GM18907 (cell line): Measurements from ENCODE around the gene MSANTD4.
A peak's percentile ranks its signal among the peaks of the same experiment; 100 is the strongest.
"Not testable (repeated sequence)": the region's sequence is repeated elsewhere in the genome, so short reads cannot be mapped to it uniquely, and the experiment has no call there.

Experiments used
- ATAC-seq: cut with Tn5 transposase; IDR thresholded peaks from one replicate; pipeline ENCODE4 v1.9.1; 2021; ENCODE audit warnings: mild to moderate bottlenecking, moderate library complexity; ENCODE audit not compliant: unreplicated experiment

Gene MSANTD4

GRCh38 chr11:106021967-106022794, at the start of gene MSANTD4:
Gene MSANTD4 (minus strand): TSS chr11:106022240. CDS start chr11:106010917, 11,323 bp downstream.
- peak; percentile 99 for ATAC-seq

- no peak for ATAC-seq
These were observed 48.6 kb upstream of the MSANTD4 start for GRCh38 chr11:106070606-106071005.

- peak; percentile 65 for ATAC-seq
These were observed 41.0 kb upstream of the MSANTD4 start for GRCh38 chr11:106063009-106063408.

- ATAC-seq, result peak; percentile 52
These were observed 40.2 kb upstream of the MSANTD4 start for GRCh38 chr11:106061954-106062949.

- ATAC-seq, result peak; percentile 54
These were observed 39.3 kb upstream of the MSANTD4 start for GRCh38 chr11:106061249-106061784.

GRCh38 chr11:106059617-106060016, 37.6 kb upstream of the MSANTD4 start:
- no peak for ATAC-seq

GRCh38 chr11:106058377-106058776, 36.3 kb upstream of the MSANTD4 start:
- ATAC-seq, result not testable (repeated sequence)

- no peak for ATAC-seq
These were observed 29.1 kb upstream of the MSANTD4 start for GRCh38 chr11:106051103-106051502.

- ATAC-seq, result no peak
These were observed 27.9 kb upstream of the MSANTD4 start for GRCh38 chr11:106049727-106050476.

GRCh38 chr11:106047631-106048030, 25.6 kb upstream of the MSANTD4 start:
- ATAC-seq, result no peak

GRCh38 chr11:106043540-106043939, 21.5 kb upstream of the MSANTD4 start:
- ATAC-seq, result no peak

- ATAC-seq, result no peak
These were observed 10.8 kb upstream of the MSANTD4 start for GRCh38 chr11:106032861-106033260.

- no peak for ATAC-seq
These were observed 9.9 kb upstream of the MSANTD4 start for GRCh38 chr11:106031936-106032335.

- ATAC-seq, result no peak
These were observed 9.3 kb upstream of the MSANTD4 start for GRCh38 chr11:106031202-106031810.

- no peak for ATAC-seq
These were observed 8.6 kb upstream of the MSANTD4 start for GRCh38 chr11:106030609-106031008.

- ATAC-seq, result no peak
These were observed 795 bp upstream of the MSANTD4 start for GRCh38 chr11:106022795-106023275.

- ATAC-seq, result peak; percentile 24
These were observed 666 bp downstream of the MSANTD4 start for GRCh38 chr11:106021181-106021966.

GRCh38 chr11:106017093-106017492, 4.9 kb downstream of the MSANTD4 start:
- ATAC-seq, result no peak

GRCh38 chr11:106015066-106015465, 7.0 kb downstream of the MSANTD4 start:
- ATAC-seq, result no peak
